ENCODE results near the gene MR1.

DNA sequence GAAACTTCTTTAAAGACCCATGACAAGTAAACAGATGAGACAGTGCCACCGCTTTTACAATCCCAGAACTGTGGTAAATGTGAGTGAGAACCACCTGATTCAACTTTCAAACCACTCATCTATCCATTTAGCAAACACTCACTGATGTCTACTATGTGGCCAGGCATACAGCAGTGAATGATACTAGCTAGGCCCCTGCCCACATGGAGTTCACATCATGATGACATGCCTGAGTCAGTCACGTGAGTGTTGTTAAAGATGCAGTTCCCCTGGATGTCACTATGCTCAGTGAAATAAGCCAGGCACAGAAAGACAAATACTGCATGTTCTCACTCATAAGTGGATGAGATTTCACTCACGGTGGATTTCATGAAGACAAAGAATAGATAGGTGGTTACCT lies 39.5 kb upstream of the MR1 start:
- TF ChIP-seq, protein P1, sequence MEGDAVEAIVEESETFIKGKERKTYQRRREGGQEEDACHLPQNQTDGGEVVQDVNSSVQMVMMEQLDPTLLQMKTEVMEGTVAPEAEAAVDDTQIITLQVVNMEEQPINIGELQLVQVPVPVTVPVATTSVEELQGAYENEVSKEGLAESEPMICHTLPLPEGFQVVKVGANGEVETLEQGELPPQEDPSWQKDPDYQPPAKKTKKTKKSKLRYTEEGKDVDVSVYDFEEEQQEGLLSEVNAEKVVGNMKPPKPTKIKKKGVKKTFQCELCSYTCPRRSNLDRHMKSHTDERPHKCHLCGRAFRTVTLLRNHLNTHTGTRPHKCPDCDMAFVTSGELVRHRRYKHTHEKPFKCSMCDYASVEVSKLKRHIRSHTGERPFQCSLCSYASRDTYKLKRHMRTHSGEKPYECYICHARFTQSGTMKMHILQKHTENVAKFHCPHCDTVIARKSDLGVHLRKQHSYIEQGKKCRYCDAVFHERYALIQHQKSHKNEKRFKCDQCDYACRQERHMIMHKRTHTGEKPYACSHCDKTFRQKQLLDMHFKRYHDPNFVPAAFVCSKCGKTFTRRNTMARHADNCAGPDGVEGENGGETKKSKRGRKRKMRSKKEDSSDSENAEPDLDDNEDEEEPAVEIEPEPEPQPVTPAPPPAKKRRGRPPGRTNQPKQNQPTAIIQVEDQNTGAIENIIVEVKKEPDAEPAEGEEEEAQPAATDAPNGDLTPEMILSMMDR (IDR thresholded peaks at IDR 0.05): no peak
- no peak for TF ChIP-seq POLR2A (IDR thresholded peaks at IDR 0.05)
